Measurements from ENCODE around the gene BCAS3. TPM values are rescaled to one million over a fixed set of nuclear protein-coding genes. Genes with fewer than 3 reads are reported as not detected.

BCAS3 gene
- total RNA-seq, 6 experiments from 2014 or later: 9.2 to 22.1 (median 14.2) TPM

DNA sequence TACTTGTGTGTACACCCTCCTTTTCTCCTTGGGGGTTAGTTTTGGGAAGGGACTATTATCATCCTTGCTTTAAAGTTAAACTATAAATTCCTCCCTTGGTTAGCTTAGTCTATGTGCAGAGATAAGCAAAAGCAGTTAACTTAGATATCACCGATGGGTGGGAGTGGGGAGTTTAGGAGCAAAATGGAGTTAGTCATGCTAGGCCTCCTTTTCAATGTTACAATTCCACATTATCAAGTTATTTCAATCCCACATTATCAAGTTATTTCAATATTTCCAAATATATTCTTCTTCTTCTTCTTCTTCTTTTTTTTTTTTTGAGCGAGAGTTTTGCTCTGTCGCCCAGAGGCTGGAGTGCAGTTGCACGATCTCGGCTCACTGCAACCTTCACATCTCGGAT lies 1.7 kb upstream of the BCAS3 start:
- intact Hi-C loops (cut with DNase I): no loop called here
- Histone ChIP-seq H3K4me1 (peaks cover 0 to 3% (median 0%) of the 10 kb centered on the region in 4 donors), H3K36me3 (peaks cover 0 to 5% (median 0%) of the 10 kb centered on the region in 4 donors), H3K27me3 (no peaks in the 10 kb centered on the region), H3K9me3 (no peaks in the 10 kb centered on the region), H3K4me3 (no peak overlapping the region), H3K27ac (no peak overlapping the region)
- no peak for TF ChIP-seq POLR2A (IDR thresholded peaks at IDR 0.05)
- TF ChIP-seq, protein P1, sequence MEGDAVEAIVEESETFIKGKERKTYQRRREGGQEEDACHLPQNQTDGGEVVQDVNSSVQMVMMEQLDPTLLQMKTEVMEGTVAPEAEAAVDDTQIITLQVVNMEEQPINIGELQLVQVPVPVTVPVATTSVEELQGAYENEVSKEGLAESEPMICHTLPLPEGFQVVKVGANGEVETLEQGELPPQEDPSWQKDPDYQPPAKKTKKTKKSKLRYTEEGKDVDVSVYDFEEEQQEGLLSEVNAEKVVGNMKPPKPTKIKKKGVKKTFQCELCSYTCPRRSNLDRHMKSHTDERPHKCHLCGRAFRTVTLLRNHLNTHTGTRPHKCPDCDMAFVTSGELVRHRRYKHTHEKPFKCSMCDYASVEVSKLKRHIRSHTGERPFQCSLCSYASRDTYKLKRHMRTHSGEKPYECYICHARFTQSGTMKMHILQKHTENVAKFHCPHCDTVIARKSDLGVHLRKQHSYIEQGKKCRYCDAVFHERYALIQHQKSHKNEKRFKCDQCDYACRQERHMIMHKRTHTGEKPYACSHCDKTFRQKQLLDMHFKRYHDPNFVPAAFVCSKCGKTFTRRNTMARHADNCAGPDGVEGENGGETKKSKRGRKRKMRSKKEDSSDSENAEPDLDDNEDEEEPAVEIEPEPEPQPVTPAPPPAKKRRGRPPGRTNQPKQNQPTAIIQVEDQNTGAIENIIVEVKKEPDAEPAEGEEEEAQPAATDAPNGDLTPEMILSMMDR (IDR thresholded peaks at IDR 0.05): no peak
- WGBS (ENCODE audit: insufficient coverage, low coverage, low lambda C conversion rate, missing lambda C conversion rate): 80% methylated on average over 2 of the region's 6 CpGs
- ATAC-seq (no peak), DNase-seq (no peak)

DNA sequence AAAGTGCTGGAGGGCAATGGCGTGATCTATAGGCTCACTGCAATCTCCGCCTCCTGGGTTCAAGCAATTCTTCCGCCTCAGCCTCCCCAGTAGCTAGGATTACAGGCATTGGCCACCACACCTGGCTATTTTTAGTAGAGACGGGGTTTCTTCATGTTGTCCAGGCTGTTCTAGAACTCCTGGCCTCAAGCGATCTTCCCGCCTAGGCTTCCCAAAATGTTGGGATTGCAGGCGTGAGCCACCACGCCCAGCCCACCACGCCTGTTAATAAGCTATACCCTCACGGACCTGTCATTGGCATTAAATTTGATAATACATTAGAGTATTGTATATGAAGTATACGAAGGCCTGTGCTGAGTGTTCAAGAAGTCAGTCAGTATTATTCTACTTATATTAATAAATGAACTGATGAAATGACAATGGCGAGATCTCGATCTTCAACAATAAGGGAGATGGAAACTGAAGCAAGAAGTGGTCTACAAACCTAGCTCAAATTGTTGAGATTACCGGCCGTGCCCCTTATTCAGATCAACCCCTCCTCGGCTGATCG lies 818 bp upstream of the BCAS3 start:
- no peak for ATAC-seq
- H3K27ac ChIP-seq: peak overlapping the region; percentile 40 to 82 (median 81)
- no peak for TF ChIP-seq POLR2A (IDR thresholded peaks at IDR 0.05)
- TF ChIP-seq, protein P1 (IDR thresholded peaks at IDR 0.05): no peak
- H3K4me1 ChIP-seq: peaks cover 0 to 3% (median 0%) of the 10 kb centered on the region in 4 donors
- peaks cover 0 to 5% (median 0%) of the 10 kb centered on the region in 4 donors for H3K36me3 ChIP-seq
- intact Hi-C loops (cut with DNase I): no loop called here
- DNase-seq: no peak
- 30% methylated on average over 17 of the region's 17 CpGs for WGBS (ENCODE audit: insufficient coverage, low coverage, low lambda C conversion rate, missing lambda C conversion rate)
- H3K9me3 ChIP-seq: no peaks in the 10 kb centered on the region
- H3K4me3 ChIP-seq: peak overlapping the region; percentile 74 to 89 (median 89)
- no peaks in the 10 kb centered on the region for H3K27me3 ChIP-seq

DNA sequence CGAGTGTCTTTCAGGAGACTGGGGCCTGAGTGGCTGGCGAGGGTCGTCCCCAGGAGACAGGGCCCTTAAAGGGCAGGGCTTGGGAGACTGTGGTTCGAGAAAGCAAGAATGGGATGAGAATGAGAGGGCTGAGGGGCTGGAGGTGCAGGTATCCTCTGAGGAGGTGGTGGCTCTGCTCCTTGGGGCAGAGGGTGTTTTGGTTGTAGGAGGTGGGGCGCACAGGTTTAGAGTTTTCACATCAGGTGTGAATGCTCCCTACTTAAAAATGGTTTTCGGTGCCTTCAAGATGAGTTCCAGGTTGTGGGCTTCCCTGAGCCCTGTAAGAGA lies 430 bp downstream of the BCAS3 start:
- ATAC-seq (peak in 2 of 4 donors; percentile 0 to 3), DNase-seq (no peak)
- Histone ChIP-seq H3K4me1 (peaks cover 0 to 3% (median 0%) of the 10 kb centered on the region in 4 donors), H3K9me3 (no peaks in the 10 kb centered on the region), H3K27me3 (no peaks in the 10 kb centered on the region), H3K4me3 (peak overlapping the region; percentile 74 to 89 (median 89)), H3K36me3 (peaks cover 0 to 7% (median 0%) of the 10 kb centered on the region in 4 donors), H3K27ac (peak overlapping the region in 2 of 3 donors; percentile 32 to 81)
- TF ChIP-seq POLR2A (IDR thresholded peaks at IDR 0.05): no peak
- TF ChIP-seq, protein P1 (IDR thresholded peaks at IDR 0.05): no peak
- intact Hi-C loops (cut with DNase I): no loop called here
- 0% methylated on average over 4 of the region's 6 CpGs for WGBS (ENCODE audit: insufficient coverage, low coverage, low lambda C conversion rate, missing lambda C conversion rate)

DNA sequence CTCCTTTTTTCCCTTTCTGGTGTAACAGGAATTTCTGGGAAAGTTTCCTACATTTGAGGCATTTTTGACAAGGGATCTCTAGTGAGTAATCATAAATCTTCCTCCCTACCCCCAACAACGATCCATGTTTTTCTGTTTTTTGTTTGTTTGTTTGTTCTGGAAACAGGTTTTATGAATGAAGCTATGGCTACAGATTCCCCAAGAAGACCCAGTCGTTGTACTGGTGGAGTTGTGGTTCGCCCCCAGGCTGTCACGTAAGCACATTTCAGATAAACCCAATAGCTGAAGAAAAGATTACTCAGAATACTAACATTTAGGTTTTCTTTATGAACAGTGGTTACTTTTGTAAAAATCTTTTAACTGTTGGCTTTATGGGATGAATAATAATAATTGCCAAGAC lies 1.6 kb downstream of the BCAS3 start:
- no peak overlapping the region for H3K27ac ChIP-seq
- H3K4me3 ChIP-seq: no peak overlapping the region
- peaks cover 0 to 3% (median 0%) of the 10 kb centered on the region in 4 donors for H3K4me1 ChIP-seq
- H3K9me3 ChIP-seq: no peaks in the 10 kb centered on the region
- ATAC-seq (no peak), DNase-seq (no peak)
- TF ChIP-seq, protein P1 (IDR thresholded peaks at IDR 0.05): no peak
- no peak for TF ChIP-seq POLR2A (IDR thresholded peaks at IDR 0.05)
- peaks cover 0 to 19% (median 0%) of the 10 kb centered on the region in 4 donors for H3K36me3 ChIP-seq
- H3K27me3 ChIP-seq: no peaks in the 10 kb centered on the region
- intact Hi-C loops (cut with DNase I): no loop called here
- WGBS (ENCODE audit: insufficient coverage, low coverage, low lambda C conversion rate, missing lambda C conversion rate): 87% methylated on average over 4 of the region's 4 CpGs
